Osteoblast (primary cell): ENCODE data around the gene BSCL2. TPM values are rescaled to one million over a fixed set of nuclear protein-coding genes. Genes with fewer than 3 reads are reported as not detected.

Experiments
- DNase-seq: peaks from one replicate; pipeline ENCODE4 v3.0.0; 2011; ENCODE audit warnings: low spot score, mixed read lengths; ENCODE audit not compliant: insufficient read length; ENCODE audit errors: missing footprints
- H2AFZ ChIP-seq: 2 replicates; pipeline ENCODE4 v1.6.0; 2011; ENCODE audit warnings: mild to moderate bottlenecking, low read length
- H3K27ac ChIP-seq: 2 replicates; pipeline ENCODE4 v1.5.1; 2011; ENCODE audit warnings: mild to moderate bottlenecking, low read depth, low read length, moderate library complexity
- H3K27me3 ChIP-seq: 2 replicates; pipeline ENCODE4 v1.6.0; 2012; ENCODE audit warnings: mild to moderate bottlenecking, control low read depth, inconsistent platforms, low read length, moderate library complexity; ENCODE audit not compliant: insufficient read depth
- H3K36me3 ChIP-seq: 2 replicates; pipeline ENCODE4 v1.5.1; 2011; ENCODE audit warnings: mild to moderate bottlenecking, low read length, control low read depth, moderate library complexity; ENCODE audit not compliant: insufficient read depth
- H3K4me1 ChIP-seq: 2 replicates; pipeline ENCODE4 v1.5.1; 2011; ENCODE audit warnings: mild to moderate bottlenecking, low read length, control low read depth, moderate library complexity; ENCODE audit not compliant: insufficient read depth
- H3K4me2 ChIP-seq: 2 replicates; pipeline ENCODE4 v1.6.0; 2011; ENCODE audit warnings: mild to moderate bottlenecking, low read length; ENCODE audit not compliant: insufficient read depth
- H3K4me3 ChIP-seq: fragments of 200-600 bp; sonication (generic); 3 replicates; pipeline ENCODE4 v1.5.1; 2012; ENCODE audit warnings: mild to moderate bottlenecking, low read length, inconsistent platforms; ENCODE audit not compliant: insufficient read depth
- H3K79me2 ChIP-seq: 2 replicates; pipeline ENCODE4 v1.6.0; 2012; ENCODE audit warnings: mild to moderate bottlenecking, low read length, control low read depth, inconsistent platforms; ENCODE audit not compliant: insufficient read depth
- H3K9me3 ChIP-seq: 2 replicates; pipeline ENCODE4 v1.5.1; 2011; ENCODE audit warnings: low read depth, low read length, control low read depth
- H4K20me1 ChIP-seq: 2 replicates; pipeline ENCODE4 v1.6.0; 2012; ENCODE audit warnings: mild to moderate bottlenecking, low read length, control low read depth; ENCODE audit not compliant: insufficient read depth
- total RNA-seq: library from RNA; depleted of rRNA; stranded (reverse); fragments of >200 nt; gene quantifications from 2 replicates; pipeline ENCODE4 v1.2.3, GENCODE V29; 2012
- TF ChIP-seq, protein P1 (sequence below): IDR thresholded peaks from 2 replicates; pipeline ENCODE4 v1.5.1; 2011; ENCODE audit warnings: mild to moderate bottlenecking, low read depth, low read length, moderate library complexity; ENCODE audit errors: extremely low read depth

BSCL2 gene
- total RNA-seq, 1 donor, result 67.7 TPM

DNA sequence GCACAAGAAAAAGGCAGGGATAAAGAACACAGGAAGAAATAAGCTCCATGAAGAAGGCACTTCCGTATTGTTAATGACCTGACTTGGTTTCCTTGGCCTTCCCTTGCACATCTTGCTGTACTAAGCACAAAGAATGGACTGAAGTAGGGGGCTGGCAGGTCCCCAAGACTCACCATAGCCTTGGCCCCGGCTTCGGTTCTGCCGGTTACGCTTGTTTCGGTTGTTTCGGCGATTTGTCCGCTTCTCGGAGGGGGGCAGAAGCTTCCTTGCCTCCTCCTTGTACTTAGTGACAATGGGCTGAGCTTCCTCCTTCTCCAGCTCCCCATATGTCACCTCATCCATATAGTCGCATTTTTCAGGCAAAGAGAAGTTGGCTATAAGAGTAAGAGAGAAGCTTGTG is 9.6 kb upstream of the BSCL2 start:
- TF ChIP-seq, protein P1, sequence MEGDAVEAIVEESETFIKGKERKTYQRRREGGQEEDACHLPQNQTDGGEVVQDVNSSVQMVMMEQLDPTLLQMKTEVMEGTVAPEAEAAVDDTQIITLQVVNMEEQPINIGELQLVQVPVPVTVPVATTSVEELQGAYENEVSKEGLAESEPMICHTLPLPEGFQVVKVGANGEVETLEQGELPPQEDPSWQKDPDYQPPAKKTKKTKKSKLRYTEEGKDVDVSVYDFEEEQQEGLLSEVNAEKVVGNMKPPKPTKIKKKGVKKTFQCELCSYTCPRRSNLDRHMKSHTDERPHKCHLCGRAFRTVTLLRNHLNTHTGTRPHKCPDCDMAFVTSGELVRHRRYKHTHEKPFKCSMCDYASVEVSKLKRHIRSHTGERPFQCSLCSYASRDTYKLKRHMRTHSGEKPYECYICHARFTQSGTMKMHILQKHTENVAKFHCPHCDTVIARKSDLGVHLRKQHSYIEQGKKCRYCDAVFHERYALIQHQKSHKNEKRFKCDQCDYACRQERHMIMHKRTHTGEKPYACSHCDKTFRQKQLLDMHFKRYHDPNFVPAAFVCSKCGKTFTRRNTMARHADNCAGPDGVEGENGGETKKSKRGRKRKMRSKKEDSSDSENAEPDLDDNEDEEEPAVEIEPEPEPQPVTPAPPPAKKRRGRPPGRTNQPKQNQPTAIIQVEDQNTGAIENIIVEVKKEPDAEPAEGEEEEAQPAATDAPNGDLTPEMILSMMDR, result no peak
- Histone ChIP-seq H3K27me3 (no peaks in the 10 kb centered on the region), H2AFZ (no peak overlapping the region), H3K4me2 (no peak overlapping the region), H3K4me1 (peaks cover 4% of the 10 kb centered on the region), H3K9me3 (no peaks in the 10 kb centered on the region), H4K20me1 (no peaks in the 10 kb centered on the region), H3K79me2 (peaks cover 75% of the 10 kb centered on the region), H3K36me3 (peaks cover 91% of the 10 kb centered on the region), H3K4me3 (no peak overlapping the region), H3K27ac (no peak overlapping the region)
- no peak for DNase-seq

DNA sequence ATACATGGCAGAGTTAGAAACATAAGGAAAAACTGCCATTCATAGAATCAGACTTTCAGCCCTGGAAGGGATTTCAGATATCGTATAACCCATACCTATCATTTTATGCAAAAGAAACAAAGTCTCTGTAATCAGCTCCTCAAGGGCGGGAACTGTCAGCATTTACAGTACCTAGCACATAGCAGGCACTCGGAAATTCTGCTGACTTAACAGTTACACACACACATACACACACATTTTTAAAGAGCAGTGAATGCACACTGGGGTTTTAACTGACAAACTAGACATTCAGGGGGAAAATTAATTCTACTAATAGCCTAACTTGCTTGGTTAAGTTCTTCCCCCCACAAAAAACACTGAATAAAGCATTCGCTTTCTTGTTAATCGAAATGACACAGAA is 9.0 kb upstream of the BSCL2 start:
- Histone ChIP-seq H4K20me1 (no peaks in the 10 kb centered on the region), H3K27ac (no peak overlapping the region), H3K27me3 (no peaks in the 10 kb centered on the region), H3K36me3 (peaks cover 90% of the 10 kb centered on the region), H3K4me1 (peaks cover 4% of the 10 kb centered on the region), H3K79me2 (peaks cover 69% of the 10 kb centered on the region), H3K4me2 (no peak overlapping the region), H2AFZ (no peak overlapping the region), H3K9me3 (no peaks in the 10 kb centered on the region), H3K4me3 (no peak overlapping the region)
- TF ChIP-seq, protein P1, result no peak
- no peak for DNase-seq

DNA sequence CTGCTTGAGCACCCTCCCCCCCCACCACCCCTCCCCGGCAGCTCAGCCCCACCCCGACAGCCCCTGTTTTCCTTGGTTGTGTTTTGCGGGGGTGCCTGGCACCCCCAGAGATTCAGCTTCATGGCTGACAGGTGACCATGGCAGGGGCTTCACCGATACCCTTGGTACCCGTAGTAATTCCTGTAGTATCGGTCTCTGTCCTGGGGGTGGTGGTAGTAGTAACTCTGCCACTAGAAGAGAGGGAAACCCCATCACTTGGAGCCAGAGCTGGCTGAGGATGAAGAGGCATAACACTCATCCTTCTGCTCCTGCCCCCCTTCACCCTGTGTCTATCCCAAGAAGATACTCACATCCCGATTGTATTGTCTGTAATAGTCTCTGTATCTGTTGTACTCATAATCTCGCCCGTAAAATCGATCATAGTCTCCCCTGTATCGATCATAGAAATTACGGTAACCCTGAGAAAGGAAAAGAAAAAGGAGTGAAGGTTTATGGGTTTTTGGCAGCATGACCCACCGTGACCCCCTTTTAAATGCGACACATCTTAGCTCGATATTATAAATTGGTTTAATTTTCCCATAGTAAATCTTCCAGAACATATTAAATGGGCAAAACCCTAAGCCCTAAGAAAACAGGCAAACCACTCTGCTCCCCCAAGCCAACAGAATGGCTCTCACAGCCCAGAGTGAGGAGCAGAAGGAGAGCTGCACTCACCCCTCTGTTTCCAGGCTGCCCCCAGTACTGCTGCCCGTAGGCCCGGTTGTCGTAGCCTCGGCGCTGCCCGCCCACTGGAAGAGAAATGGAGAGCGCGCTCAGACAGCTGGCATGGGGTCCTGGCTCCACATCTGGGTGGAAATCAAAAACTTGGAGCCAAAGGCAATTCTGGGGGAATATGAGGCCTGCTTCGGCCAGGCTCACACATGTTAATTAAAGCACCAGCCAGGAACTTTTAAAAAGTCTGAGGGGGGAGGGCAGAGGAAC is 8.2 kb upstream of the BSCL2 start:
- no peaks in the 10 kb centered on the region for H3K9me3 ChIP-seq
- H3K27ac ChIP-seq, result no peak overlapping the region
- H3K4me2 ChIP-seq, result no peak overlapping the region
- H3K27me3 ChIP-seq, result no peaks in the 10 kb centered on the region
- peaks cover 90% of the 10 kb centered on the region for H3K36me3 ChIP-seq
- no peak overlapping the region for H2AFZ ChIP-seq
- TF ChIP-seq, protein P1, result no peak
- H3K4me3 ChIP-seq, result no peak overlapping the region
- H4K20me1 ChIP-seq, result no peaks in the 10 kb centered on the region
- peaks cover 4% of the 10 kb centered on the region for H3K4me1 ChIP-seq
- no peak for DNase-seq
- H3K79me2 ChIP-seq, result peaks cover 62% of the 10 kb centered on the region

DNA sequence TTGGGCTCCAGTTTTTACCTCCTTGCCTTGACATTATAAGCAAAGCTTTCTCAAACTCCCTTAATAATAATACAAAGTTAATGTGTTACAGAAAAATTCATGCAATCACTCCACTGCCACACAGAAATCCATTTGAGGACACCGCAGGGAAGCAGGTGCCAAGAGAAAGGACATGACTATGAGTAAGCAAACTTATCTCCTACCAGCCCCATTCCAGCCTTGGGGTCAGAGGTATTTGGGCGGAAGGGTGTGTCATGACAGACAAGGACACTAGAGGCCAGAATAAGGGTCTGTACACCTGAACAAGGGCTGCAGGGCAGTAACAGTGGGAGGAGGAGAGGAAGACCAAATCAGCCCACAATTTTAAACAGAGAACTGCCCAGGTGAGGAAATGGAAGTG is 6.1 kb upstream of the BSCL2 start:
- DNase-seq, result no peak
- no peaks in the 10 kb centered on the region for H3K9me3 ChIP-seq
- H3K4me1 ChIP-seq, result peaks cover 16% of the 10 kb centered on the region
- no peak overlapping the region for H2AFZ ChIP-seq
- H4K20me1 ChIP-seq, result no peaks in the 10 kb centered on the region
- peaks cover 43% of the 10 kb centered on the region for H3K79me2 ChIP-seq
- no peak overlapping the region for H3K4me2 ChIP-seq
- H3K4me3 ChIP-seq, result no peak overlapping the region
- TF ChIP-seq, protein P1, result no peak
- H3K27ac ChIP-seq, result no peak overlapping the region
- H3K36me3 ChIP-seq, result peaks cover 76% of the 10 kb centered on the region
- H3K27me3 ChIP-seq, result no peaks in the 10 kb centered on the region
